AG09319 (cell line): ENCODE data around the gene GDPD1.

Experiments
- DNase-seq: peaks from one replicate; pipeline ENCODE4 v3.0.0-alpha.2; 2010; ENCODE audit warnings: low read depth; ENCODE audit errors: extremely low read depth
- TF ChIP-seq, protein P1 (sequence below): IDR thresholded peaks from 2 replicates; pipeline ENCODE4 v1.5.1; 2011; ENCODE audit warnings: low read depth, mild to moderate bottlenecking, inconsistent platforms, low read length, moderate library complexity

GDPD1 gene

DNA sequence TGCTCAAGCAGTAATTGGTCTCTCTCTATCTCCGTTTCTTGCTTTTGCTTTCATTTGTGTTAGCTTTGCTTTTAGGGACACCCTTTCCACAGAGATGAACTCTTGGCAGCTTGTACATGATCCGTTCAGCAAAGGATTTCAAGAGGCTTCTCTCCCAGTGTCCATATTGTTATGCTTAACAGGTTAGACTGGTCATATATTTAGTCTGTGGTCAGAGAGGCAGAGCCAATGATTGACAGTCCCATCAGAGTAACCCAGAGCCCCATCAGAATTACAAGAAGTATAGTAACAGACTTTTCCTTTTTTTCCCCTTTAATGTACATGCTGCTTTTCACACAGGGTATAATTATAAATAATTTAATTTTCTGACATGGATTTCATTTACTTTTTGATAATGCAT lies 34.4 kb downstream of the GDPD1 start:
- TF ChIP-seq, protein P1, sequence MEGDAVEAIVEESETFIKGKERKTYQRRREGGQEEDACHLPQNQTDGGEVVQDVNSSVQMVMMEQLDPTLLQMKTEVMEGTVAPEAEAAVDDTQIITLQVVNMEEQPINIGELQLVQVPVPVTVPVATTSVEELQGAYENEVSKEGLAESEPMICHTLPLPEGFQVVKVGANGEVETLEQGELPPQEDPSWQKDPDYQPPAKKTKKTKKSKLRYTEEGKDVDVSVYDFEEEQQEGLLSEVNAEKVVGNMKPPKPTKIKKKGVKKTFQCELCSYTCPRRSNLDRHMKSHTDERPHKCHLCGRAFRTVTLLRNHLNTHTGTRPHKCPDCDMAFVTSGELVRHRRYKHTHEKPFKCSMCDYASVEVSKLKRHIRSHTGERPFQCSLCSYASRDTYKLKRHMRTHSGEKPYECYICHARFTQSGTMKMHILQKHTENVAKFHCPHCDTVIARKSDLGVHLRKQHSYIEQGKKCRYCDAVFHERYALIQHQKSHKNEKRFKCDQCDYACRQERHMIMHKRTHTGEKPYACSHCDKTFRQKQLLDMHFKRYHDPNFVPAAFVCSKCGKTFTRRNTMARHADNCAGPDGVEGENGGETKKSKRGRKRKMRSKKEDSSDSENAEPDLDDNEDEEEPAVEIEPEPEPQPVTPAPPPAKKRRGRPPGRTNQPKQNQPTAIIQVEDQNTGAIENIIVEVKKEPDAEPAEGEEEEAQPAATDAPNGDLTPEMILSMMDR, result no peak
- DNase-seq, result no peak

DNA sequence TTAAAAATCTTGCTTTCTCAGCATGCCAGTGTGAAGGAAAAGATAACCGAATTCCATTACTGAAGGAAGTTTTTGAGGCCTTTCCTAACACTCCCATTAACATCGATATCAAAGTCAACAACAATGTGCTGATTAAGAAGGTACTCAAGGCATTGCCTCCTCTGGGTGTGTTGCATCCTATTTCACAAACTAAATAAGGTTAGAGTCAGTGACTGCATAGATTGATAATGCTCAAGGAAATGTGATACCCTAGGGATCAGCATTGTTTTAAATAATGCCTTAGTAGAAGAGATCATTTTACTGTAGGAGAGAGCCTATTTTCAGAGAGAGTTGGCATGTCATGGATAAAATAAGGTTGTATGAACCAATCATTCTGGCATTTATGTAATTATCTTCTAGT lies 36.8 kb downstream of the GDPD1 start:
- no peak for DNase-seq
- TF ChIP-seq, protein P1, result no peak

DNA sequence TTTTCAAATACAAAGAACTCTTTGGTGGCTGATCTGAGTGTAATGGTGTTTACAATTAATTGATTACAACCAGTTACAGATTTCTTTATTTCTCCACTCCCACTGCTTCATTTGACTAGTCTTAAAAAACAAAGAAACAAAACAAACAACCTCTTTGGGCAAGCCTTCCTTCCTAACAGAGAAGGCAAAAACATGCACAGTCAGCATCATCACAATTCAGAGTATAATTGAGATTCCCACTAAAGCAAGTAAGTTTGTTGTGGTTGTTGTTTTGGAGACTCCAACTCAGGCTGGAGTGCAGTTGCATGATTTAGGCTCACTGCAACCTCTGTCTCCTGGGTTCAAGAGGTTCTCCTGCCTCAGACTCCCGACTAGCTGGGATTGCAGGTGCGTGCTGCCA lies 40.4 kb downstream of the GDPD1 start:
- TF ChIP-seq, protein P1, result no peak
- DNase-seq, result no peak

DNA sequence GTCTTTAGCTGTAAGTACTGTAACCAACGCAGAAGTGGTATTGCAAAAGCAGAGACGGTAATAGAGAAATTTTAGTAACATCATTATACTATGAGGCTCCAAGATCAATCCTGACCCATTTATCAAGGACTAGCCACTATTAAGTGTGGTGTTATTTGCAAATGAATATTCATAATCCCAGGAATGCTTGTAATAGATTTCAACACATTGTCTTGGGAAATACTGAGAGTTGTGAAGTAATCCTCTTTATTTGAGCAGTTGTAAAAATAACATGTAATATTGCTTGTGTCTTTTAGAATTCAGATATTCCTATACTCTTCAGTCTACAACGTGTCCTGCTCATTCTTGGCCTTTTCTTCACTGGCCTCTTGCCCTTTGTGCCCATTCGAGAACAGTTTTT lies 46.4 kb downstream of the GDPD1 start:
- DNase-seq, result no peak
- TF ChIP-seq, protein P1, result no peak

DNA sequence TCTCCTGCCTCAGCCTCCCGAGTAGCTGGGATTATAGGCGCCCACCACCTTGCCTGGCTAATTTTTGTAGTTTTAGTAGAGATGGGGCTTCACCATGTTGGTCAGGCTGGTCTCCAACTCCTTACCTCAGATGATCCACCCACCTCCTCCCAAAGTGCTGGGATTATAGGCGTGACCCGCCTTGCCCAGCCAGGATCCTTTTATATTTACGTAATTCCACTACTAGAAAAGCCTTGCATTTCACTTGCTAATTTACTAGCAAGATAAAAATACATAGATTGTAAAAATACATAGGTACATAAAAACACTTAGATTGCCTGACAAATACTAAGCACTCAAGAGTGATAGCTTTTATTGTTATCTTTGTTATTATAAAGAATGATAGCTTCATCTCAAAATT lies 47.5 kb downstream of the GDPD1 start:
- no peak for DNase-seq
- TF ChIP-seq, protein P1, result no peak

DNA sequence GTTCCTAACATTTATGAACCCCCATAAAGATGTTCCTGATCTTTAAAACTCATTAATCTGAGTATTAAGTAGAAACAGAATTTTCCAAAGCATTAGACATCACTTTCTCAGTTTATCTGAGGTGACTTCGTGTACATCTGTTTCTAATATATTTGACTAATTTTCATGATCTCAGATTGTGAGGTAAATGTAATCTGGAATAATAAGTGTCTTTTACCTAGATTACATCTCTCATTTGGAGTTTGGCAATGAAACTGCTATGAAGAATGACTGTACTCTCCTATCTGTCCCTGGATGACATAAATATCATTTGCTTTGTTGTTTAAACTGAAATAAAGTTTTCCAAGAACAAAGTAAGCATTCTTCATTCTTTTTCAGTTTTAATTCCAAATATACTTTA lies 55.3 kb downstream of the GDPD1 start:
- TF ChIP-seq, protein P1, result no peak
- DNase-seq, result no peak

DNA sequence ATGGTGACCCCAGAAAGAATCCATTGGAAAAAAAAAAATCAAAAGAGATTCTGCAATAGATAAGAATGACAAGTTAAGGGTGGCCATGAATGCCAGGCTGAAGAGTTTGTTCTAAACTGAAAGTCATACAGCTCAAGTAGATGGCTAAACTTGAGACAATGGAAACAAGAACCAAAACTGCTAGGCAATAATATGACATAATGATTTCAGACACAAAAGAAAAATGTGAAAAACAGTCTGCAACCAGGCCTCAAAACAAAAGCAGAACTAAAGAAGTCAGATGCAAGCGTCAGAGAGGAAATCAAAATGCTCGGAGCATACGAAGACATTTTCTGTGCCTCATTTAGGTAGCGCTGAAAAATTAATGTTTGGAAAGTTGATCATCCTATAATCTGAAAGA lies 56.7 kb downstream of the GDPD1 start:
- DNase-seq, result no peak
- TF ChIP-seq, protein P1, result no peak
